Panc1 (cell line): ENCODE results near the gene ARL15.

Experiments
- POLR2AphosphoS5 ChIP-seq: IDR thresholded peaks from 2 replicates; pipeline ENCODE4 v1.6.1; 2012; ENCODE audit warnings: mild to moderate bottlenecking, low read depth, low read length, moderate library complexity
- SIN3A ChIP-seq: IDR thresholded peaks from 2 replicates; pipeline ENCODE4 v1.6.1; 2012; ENCODE audit warnings: low read depth, mild to moderate bottlenecking, low read length, moderate library complexity, borderline replicate concordance; ENCODE audit not compliant: insufficient read depth
- TCF7L2 ChIP-seq: IDR thresholded peaks from 2 replicates; pipeline ENCODE4 v1.6.1; 2011; ENCODE audit warnings: mild to moderate bottlenecking, low read depth, low read length, inconsistent platforms
- TF ChIP-seq, protein P1 (sequence below): fragments of 450-650 bp; IDR thresholded peaks from 2 replicates; pipeline ENCODE4 v1.5.1; 2017; ENCODE audit warnings: mild to moderate bottlenecking

DNA sequence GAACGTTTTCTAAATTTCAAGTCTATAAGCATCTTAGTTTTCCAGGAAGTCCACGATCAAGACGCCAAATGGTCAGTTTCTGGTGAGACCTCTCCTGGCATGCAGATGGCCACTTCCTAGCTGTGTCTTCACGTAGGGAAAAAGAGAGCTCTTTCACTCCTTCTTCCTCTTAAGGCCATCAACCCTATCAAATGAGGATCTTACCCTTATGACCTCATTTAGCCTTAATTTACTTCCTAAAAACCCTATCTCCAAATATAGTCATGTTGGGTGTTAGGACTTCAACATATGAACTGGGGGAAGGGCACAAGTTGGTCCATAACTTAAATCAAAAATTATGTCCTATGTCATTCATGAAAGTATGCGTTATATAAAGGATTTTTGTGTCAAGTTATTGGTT, 229.5 kb downstream of the ARL15 start:
- TF ChIP-seq, protein P1, sequence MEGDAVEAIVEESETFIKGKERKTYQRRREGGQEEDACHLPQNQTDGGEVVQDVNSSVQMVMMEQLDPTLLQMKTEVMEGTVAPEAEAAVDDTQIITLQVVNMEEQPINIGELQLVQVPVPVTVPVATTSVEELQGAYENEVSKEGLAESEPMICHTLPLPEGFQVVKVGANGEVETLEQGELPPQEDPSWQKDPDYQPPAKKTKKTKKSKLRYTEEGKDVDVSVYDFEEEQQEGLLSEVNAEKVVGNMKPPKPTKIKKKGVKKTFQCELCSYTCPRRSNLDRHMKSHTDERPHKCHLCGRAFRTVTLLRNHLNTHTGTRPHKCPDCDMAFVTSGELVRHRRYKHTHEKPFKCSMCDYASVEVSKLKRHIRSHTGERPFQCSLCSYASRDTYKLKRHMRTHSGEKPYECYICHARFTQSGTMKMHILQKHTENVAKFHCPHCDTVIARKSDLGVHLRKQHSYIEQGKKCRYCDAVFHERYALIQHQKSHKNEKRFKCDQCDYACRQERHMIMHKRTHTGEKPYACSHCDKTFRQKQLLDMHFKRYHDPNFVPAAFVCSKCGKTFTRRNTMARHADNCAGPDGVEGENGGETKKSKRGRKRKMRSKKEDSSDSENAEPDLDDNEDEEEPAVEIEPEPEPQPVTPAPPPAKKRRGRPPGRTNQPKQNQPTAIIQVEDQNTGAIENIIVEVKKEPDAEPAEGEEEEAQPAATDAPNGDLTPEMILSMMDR, result no peak
- no peak for TF ChIP-seq SIN3A
- no peak for TF ChIP-seq POLR2AphosphoS5
- no peak for TF ChIP-seq TCF7L2
